ENCODE results near the gene AK3. TPM values are rescaled to one million over a fixed set of nuclear protein-coding genes. Genes with fewer than 3 reads are reported as not detected.

The AK3 gene
- total RNA-seq, 1 donor = 74.1 TPM

DNA sequence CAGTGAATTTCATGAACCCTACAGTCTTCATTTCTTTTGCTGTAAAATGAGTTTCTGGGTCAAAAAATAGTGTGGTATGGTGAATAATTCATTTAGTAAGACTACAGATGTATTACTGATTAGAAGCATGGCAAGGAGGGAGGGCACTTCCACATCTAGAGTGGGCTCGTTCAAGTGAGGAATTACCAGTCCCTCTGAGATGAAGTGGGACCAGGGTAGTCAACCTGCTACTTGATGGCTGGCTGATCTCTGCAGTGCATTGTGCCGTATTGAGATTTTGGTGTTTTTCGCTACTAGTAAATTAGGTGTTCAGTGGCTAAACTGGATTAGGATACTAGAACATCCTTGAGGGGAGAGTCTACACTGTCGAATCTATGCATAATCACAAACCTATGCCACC lies 50.9 kb downstream of the AK3 start:
- TF ChIP-seq, protein P1, sequence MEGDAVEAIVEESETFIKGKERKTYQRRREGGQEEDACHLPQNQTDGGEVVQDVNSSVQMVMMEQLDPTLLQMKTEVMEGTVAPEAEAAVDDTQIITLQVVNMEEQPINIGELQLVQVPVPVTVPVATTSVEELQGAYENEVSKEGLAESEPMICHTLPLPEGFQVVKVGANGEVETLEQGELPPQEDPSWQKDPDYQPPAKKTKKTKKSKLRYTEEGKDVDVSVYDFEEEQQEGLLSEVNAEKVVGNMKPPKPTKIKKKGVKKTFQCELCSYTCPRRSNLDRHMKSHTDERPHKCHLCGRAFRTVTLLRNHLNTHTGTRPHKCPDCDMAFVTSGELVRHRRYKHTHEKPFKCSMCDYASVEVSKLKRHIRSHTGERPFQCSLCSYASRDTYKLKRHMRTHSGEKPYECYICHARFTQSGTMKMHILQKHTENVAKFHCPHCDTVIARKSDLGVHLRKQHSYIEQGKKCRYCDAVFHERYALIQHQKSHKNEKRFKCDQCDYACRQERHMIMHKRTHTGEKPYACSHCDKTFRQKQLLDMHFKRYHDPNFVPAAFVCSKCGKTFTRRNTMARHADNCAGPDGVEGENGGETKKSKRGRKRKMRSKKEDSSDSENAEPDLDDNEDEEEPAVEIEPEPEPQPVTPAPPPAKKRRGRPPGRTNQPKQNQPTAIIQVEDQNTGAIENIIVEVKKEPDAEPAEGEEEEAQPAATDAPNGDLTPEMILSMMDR (IDR thresholded peaks at IDR 0.05; ENCODE audit: insufficient read depth, low read length) = no peak
- DNase-seq (ENCODE audit: low read depth) = no peak
- no peak overlapping the region for H3K4me3 ChIP-seq (ENCODE audit: low read depth, low read length)

DNA sequence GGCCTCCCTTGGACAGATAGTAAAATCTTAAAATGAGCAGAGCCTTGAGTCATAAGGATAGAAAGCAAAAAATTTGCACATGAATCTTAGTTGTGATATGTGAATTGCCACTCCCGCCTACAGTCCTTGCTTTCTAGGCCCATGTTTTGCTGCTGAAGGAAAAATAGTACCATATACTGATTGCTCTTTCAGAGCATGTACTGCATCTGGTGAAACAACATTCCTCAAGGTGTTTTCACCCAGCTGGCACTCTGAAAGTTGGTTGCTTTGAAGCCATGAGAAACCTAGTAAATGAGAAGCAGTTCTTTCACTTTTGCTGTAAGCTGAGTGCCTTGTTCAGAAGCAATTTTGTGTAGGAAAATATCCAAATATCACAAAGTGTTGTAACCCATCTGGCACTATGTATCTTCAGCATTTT lies 51.3 kb downstream of the AK3 start:
- TF ChIP-seq, protein P1 (IDR thresholded peaks at IDR 0.05; ENCODE audit: insufficient read depth, low read length) = no peak
- peak; percentile 48 for DNase-seq (ENCODE audit: low read depth)
- H3K4me3 ChIP-seq (ENCODE audit: low read depth, low read length) = no peak overlapping the region

GRCh38 chr9:4689021-4689420 lies 52.0 kb downstream of the AK3 start:
- TF ChIP-seq, protein P1 (IDR thresholded peaks at IDR 0.05; ENCODE audit: insufficient read depth, low read length) = no peak
- DNase-seq (ENCODE audit: low read depth) = peak; percentile 42
- H3K4me3 ChIP-seq (ENCODE audit: low read depth, low read length) = no peak overlapping the region

DNA sequence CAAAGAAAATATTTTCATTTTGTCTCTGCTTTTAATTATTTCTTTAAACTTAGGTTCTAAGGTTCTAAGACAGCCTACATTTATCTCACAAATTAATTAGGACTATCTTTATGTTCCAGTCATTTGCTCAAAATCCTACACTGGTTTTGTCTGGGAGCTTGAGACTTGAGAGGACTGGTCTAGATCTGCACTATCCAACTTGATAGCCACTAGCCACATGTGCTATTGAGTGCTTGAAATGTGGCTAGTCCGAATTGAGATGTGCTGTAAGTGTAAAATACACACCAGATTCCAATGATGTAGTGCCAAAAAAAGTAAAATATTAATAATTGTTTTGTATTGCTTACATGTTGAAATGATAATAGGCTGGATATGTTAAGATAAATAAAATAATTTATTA lies 54.4 kb downstream of the AK3 start:
- TF ChIP-seq, protein P1 (IDR thresholded peaks at IDR 0.05; ENCODE audit: insufficient read depth, low read length) = no peak

DNA sequence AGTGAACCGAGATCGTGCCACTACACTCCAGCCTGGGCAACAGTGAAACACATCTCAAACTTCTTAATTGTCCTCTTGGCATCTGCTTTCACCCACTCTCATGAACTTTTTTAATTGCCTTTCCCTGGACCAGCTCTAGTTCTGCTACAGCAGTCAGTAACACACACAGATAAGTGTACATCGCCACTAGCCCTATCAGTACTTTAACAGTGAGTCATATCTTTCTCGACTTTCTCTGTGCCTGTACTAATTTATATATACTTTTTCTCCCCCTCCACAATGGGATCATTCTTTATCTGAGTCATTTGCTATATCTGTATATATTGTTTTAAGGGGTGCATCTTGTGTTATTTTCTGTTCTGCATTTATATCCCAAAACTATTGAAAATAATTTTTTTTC lies 54.9 kb downstream of the AK3 start:
- TF ChIP-seq, protein P1 (IDR thresholded peaks at IDR 0.05; ENCODE audit: insufficient read depth, low read length) = no peak
- no peak overlapping the region for H3K4me3 ChIP-seq (ENCODE audit: low read depth, low read length)
- peak; percentile 56 for DNase-seq (ENCODE audit: low read depth)

More for the DNA sequence above, 54.4 kb downstream of the AK3 start:
- DNase-seq (ENCODE audit: low read depth) = no peak
- no peak overlapping the region for H3K4me3 ChIP-seq (ENCODE audit: low read depth, low read length)

DNA sequence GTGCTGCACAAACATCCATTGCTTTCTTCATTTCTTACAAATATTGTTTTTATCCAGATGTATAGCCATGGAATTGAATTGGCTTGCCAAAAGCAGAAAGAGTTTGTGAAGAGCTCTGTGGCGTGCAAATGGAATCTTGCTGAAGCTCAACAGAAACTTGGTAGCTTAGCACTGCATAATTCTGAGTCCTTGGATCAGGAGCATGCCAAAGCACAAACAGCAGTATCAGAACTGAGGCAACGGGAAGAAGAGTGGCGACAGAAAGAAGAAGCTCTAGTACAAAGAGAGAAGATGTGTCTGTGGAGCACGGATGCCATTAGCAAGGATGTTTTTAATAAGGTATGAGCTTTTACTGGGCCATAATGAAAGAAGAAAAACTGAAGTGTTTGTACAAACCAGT lies 56.2 kb downstream of the AK3 start:
- TF ChIP-seq, protein P1 (IDR thresholded peaks at IDR 0.05; ENCODE audit: insufficient read depth, low read length) = no peak
- H3K4me3 ChIP-seq (ENCODE audit: low read depth, low read length) = no peak overlapping the region
- DNase-seq (ENCODE audit: low read depth) = no peak

DNA sequence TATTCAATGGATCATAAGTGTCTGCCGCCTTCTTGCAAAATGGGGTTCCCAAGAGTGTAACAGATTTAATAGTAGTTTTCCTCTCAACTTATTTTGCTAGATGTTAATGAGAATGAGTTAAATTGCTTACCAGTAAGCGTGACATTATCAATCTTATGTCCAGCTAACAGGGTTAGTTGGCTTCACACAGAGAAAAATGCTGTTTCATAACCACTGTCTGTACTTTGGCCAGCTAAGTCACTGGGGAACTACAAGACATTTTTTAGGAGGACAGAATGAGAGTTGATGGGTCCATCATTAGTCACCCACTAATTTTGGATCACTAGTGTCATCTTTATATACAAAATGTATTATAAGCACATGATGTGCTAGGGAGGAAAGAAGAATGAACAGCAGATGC lies 60.3 kb downstream of the AK3 start:
- peak; percentile 63 for DNase-seq (ENCODE audit: low read depth)
- H3K4me3 ChIP-seq (ENCODE audit: low read depth, low read length) = peak overlapping the region; percentile 71
- TF ChIP-seq, protein P1 (IDR thresholded peaks at IDR 0.05; ENCODE audit: insufficient read depth, low read length) = no peak
